Adrenal gland (tissue), 12 donors: ENCODE data around the gene PCAT7. TPM values are rescaled to one million over a fixed set of nuclear protein-coding genes. Genes with fewer than 3 reads are reported as not detected.

Experiments used
- DNase-seq, 7 donors: peaks; one replicate each; pipeline ENCODE4 v3.0.0-alpha.2; 2019 to 2020
- H3K27ac ChIP-seq, 5 donors: fragments of 200-600 bp; sonication (generic) in 4 of 5; 1 replicate in 3 of 5; 2 replicates in 2 of 5; pipeline versions ENCODE4 v1.5.1 to v1.8.0; 2016 to 2020; ENCODE audit warnings: mild to moderate bottlenecking in 1 of 5
- H3K27me3 ChIP-seq: fragments of 200-600 bp; 2 replicates; pipeline ENCODE4 v1.8.0; 2021
- H3K36me3 ChIP-seq, 2 donors: fragments of 200-600 bp; replicated peaks in 1 of 2; 1 replicate in 1 of 2; 2 replicates in 1 of 2; pipeline versions ENCODE4 v1.5.1 to v1.8.0; 2018 to 2022
- H3K4me1 ChIP-seq, 2 donors: fragments of 200-600 bp; replicated peaks in 1 of 2; 1 replicate in 1 of 2; 2 replicates in 1 of 2; pipeline versions ENCODE4 v1.5.1 to v1.8.0; 2018 to 2021
- H3K4me3 ChIP-seq, 4 donors: fragments of 200-600 bp; sonication (generic) in 3 of 4; one replicate each; pipeline ENCODE4 v1.5.1; 2016 to 2018
- H3K9me3 ChIP-seq, 3 donors: fragments of 200-600 bp; sonication (generic) in 1 of 3; replicated peaks in 1 of 3; 1 replicate in 2 of 3; 2 replicates in 1 of 3; pipeline versions ENCODE4 v1.5.1 to v1.8.0; 2016 to 2021
- CTCF ChIP-seq, 6 experiments: fragments of 450-650 bp in 4 of 6; fragments of 200-600 bp in 2 of 6; sonication (generic) in 1 of 6; IDR thresholded peaks; 1 replicate in 5 of 6; 2 replicates in 1 of 6; pipeline versions ENCODE4 v1.5.1 to v1.8.0; 2016 to 2021; ENCODE audit warnings: antibody characterized with exemption in 6 of 6, mild to moderate bottlenecking in 2 of 6, moderate library complexity in 1 of 6
- POLR2A ChIP-seq, 2 donors: fragments of 450-650 bp; IDR thresholded peaks; one replicate each; pipeline ENCODE4 v1.6.1; 2017; ENCODE audit warnings: antibody characterized with exemption in 2 of 2, mild to moderate bottlenecking in 2 of 2, moderate library complexity in 1 of 2
- WGBS, 4 donors: extraction: QIAGEN DNeasy Blood & Tissue Kit in 2 of 4; methylation state at CpG; one replicate each; pipeline versions ENCODE4 v1.1.5 to v1.1.7; 2013 to 2017; 5-methylcytosine and 5-hydroxymethylcytosine counted together
- intact Hi-C, 2 donors: fragments of 100-400 bp; cut with DNase I; formaldehyde crosslinking; loops; one replicate each; pipeline versions ENCODE4 v1.14.1 to v1.15.0; 2022 to 2023
- polyA plus RNA-seq, 3 donors: library from polyadenylated mRNA; stranded (reverse); fragments of 200-250 nt in 2 of 3; fragments of 350-450 nt in 1 of 3; fragmentation: Illumina TruSeq in 1 of 3; extraction: RNeasy Lipid Tissue Mini Kit (QIAGEN cat#74804) in 1 of 3; gene quantifications; one replicate each; pipeline ENCODE4 v1.2.3, GENCODE V29; 2013 to 2014
- total RNA-seq, 9 donors: library from RNA; depleted of rRNA in 4 of 9; stranded (reverse); fragments of >200 nt in 4 of 9; fragments of 120-200 nt in 1 of 9; fragmentation: NEBNext Ultra II Directional in 1 of 9; extraction: Animal tissue kit (Norgen Biotek cat#: 25700) in 1 of 9; gene quantifications; one replicate each; pipeline versions ENCODE4 v1.1.0 to v1.2.4, GENCODE V29; 2013 to 2023
- donor health status: healthy with polysubstance abuse.
- donor health status: Bipolar disorder and iron deficiency.
- donor health status: DM: yes; HTN: yes; CAD: no.
- donor health status: DM: no; HTN: no; CAD: no.
- donor health status: DM: no; HTN: no; CAD: no.
- donor health status: DM: yes; HTN: yes; CAD: no.

PCAT7 gene
- total and polyA plus RNA-seq, 12 donors = 0.03 to 0.47 (median 0.15) TPM; not detected in 4

- Histone ChIP-seq H3K27me3 (no peaks in the 10 kb centered on the region), H3K36me3 (no peaks in the 10 kb centered on the region), H3K4me1 (no peaks in the 10 kb centered on the region), H3K9me3 (no peaks in the 10 kb centered on the region), H3K27ac (no peak overlapping the region), H3K4me3 (no peak overlapping the region)
- intact Hi-C loops = no loop called here
- no peak for DNase-seq
- TF ChIP-seq CTCF (IDR thresholded peaks at IDR 0.05) (no peak), POLR2A (IDR thresholded peaks at IDR 0.05) (no peak)
- WGBS, 4 donors = 94 to 95% (median 94%) methylated on average over 5 of the region's 5 CpGs
These were observed 26.8 kb downstream of the PCAT7 start for GRCh38 chr9:94581728-94582127.

GRCh38 chr9:94584555-94584954, 29.7 kb downstream of the PCAT7 start:
- no peak for DNase-seq
- Histone ChIP-seq H3K9me3 (no peaks in the 10 kb centered on the region), H3K36me3 (no peaks in the 10 kb centered on the region), H3K27me3 (no peaks in the 10 kb centered on the region), H3K4me1 (no peaks in the 10 kb centered on the region), H3K4me3 (no peak overlapping the region), H3K27ac (no peak overlapping the region)
- no peak for TF ChIP-seq CTCF (IDR thresholded peaks at IDR 0.05)
- TF ChIP-seq POLR2A (IDR thresholded peaks at IDR 0.05) = no peak
- WGBS, 4 donors = 88 to 94% (median 89%) methylated on average over 6 of the region's 6 CpGs
- intact Hi-C loops = no loop called here

- H3K4me1 ChIP-seq = no peaks in the 10 kb centered on the region
- H3K27me3 ChIP-seq = no peaks in the 10 kb centered on the region
- no peak overlapping the region for H3K27ac ChIP-seq
- no peaks in the 10 kb centered on the region for H3K9me3 ChIP-seq
- 71 to 76% (median 72%) methylated on average over 4 of the region's 4 CpGs for WGBS, 4 donors
- no peak for TF ChIP-seq CTCF (IDR thresholded peaks at IDR 0.05)
- TF ChIP-seq POLR2A (IDR thresholded peaks at IDR 0.05) = no peak
- no peaks in the 10 kb centered on the region for H3K36me3 ChIP-seq
- H3K4me3 ChIP-seq = no peak overlapping the region
- intact Hi-C loops = no loop called here
- DNase-seq = no peak
These were observed 31.4 kb downstream of the PCAT7 start for GRCh38 chr9:94586316-94586715.

GRCh38 chr9:94586814-94587213, 31.9 kb downstream of the PCAT7 start:
- intact Hi-C loops = no loop called here
- Histone ChIP-seq H3K4me3 (no peak overlapping the region), H3K27me3 (no peaks in the 10 kb centered on the region), H3K9me3 (no peaks in the 10 kb centered on the region), H3K4me1 (no peaks in the 10 kb centered on the region), H3K36me3 (no peaks in the 10 kb centered on the region), H3K27ac (no peak overlapping the region)
- TF ChIP-seq POLR2A (IDR thresholded peaks at IDR 0.05) (no peak), CTCF (IDR thresholded peaks at IDR 0.05) (no peak)
- WGBS, 4 donors = 62 to 71% (median 67%) methylated on average over 9 of the region's 9 CpGs
- no peak for DNase-seq
